SK-N-SH treated with all-trans-retinoic acid at 6 μM for 48 hours (cell line): ENCODE data around the gene BLOC1S6.

Source experiments
- ATAC-seq: fragments of 200-7000 bp; cut with Tn5 transposase; 3 replicates; pipeline ENCODE4 v1.9.1; 2020; ENCODE audit warnings: mild to moderate bottlenecking, moderate library complexity
- CSDC2 ChIP-seq: fragments of 250-450 bp; sonication (Bioruptor Pico); IDR thresholded peaks from 2 replicates; pipeline ENCODE4 v1.5.0; 2020; ENCODE audit warnings: mild to moderate bottlenecking, moderate library complexity
- CSRNP3 ChIP-seq: fragments of 250-450 bp; sonication (Bioruptor Pico); IDR thresholded peaks from 2 replicates; pipeline ENCODE4 v1.5.1; 2021; ENCODE audit warnings: mild to moderate bottlenecking, moderate library complexity
- ESRRG ChIP-seq: fragments of 250-450 bp; sonication (Bioruptor Pico); IDR thresholded peaks from 2 replicates; pipeline ENCODE4 v1.6.1; 2021; ENCODE audit warnings: mild to moderate bottlenecking
- GLIS3 ChIP-seq: fragments of 250-450 bp; sonication (Bioruptor Pico); IDR thresholded peaks from 2 replicates; pipeline ENCODE4 v1.5.0; 2020; ENCODE audit warnings: mild to moderate bottlenecking, moderate library complexity
- ISL1 ChIP-seq: fragments of 250-450 bp; sonication (Bioruptor Pico); IDR thresholded peaks from 2 replicates; pipeline ENCODE4 v2.1.2; 2022; ENCODE audit warnings: mild to moderate bottlenecking, moderate library complexity
- RARB ChIP-seq: fragments of 250-450 bp; sonication (Bioruptor Pico); IDR thresholded peaks from 2 replicates; pipeline ENCODE4 v1.8.0; 2021; ENCODE audit warnings: mild to moderate bottlenecking, moderate library complexity
- SNAI2 ChIP-seq: fragments of 250-450 bp; sonication (Bioruptor Pico); IDR thresholded peaks from 2 replicates; pipeline ENCODE4 v1.5.0; 2020; ENCODE audit warnings: mild to moderate bottlenecking, moderate library complexity
- TOX ChIP-seq: fragments of 250-450 bp; sonication (Bioruptor Pico); IDR thresholded peaks from 2 replicates; pipeline ENCODE4 v1.8.0; 2021; ENCODE audit warnings: mild to moderate bottlenecking, moderate library complexity, borderline replicate concordance
- ZFP3 ChIP-seq: fragments of 250-450 bp; sonication (Bioruptor Pico); IDR thresholded peaks from 2 replicates; pipeline ENCODE4 v1.5.0; 2020; ENCODE audit warnings: mild to moderate bottlenecking, moderate library complexity
- ZFP30 ChIP-seq: fragments of 450-650 bp; formaldehyde crosslinking; IDR thresholded peaks from 2 replicates; pipeline ENCODE4 v1.5.0; 2022; ENCODE audit warnings: mild to moderate bottlenecking, moderate library complexity
- ZNF565 ChIP-seq: fragments of 450-650 bp; formaldehyde crosslinking; conservative IDR thresholded peaks from 2 replicates; pipeline ENCODE4 v1.5.0; 2020; ENCODE audit warnings: low read depth, mild to moderate bottlenecking, moderate library complexity
- ZNF8 ChIP-seq: fragments of 450-650 bp; formaldehyde crosslinking; IDR thresholded peaks from 2 replicates; pipeline ENCODE4 v1.5.0; 2020; ENCODE audit warnings: mild to moderate bottlenecking, moderate library complexity

Gene BLOC1S6

DNA sequence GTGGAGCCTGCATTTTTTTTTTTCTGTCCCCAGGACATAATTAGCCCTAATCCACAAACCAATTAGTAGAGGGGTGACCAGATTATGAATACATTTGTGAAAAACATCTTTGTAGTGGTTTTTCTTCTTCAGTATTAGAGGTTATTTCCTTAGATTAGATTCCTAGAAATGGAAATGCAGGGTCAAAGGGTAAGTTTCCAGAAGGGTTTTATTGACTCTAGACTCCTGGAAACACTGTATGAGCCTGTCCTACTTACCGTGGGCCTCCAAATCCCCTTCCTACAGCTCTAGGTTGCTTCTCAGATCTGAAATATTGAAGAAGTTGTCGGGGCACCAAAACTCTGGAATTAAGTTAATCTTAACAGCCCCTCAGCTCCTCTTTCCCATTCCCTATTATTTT is 70.1 kb downstream of the BLOC1S6 start:
- no peak for TF ChIP-seq GLIS3 (CRISPR knock-in tag)
- TF ChIP-seq, all 23 proteins: peak for 0
- no peak for ATAC-seq

DNA sequence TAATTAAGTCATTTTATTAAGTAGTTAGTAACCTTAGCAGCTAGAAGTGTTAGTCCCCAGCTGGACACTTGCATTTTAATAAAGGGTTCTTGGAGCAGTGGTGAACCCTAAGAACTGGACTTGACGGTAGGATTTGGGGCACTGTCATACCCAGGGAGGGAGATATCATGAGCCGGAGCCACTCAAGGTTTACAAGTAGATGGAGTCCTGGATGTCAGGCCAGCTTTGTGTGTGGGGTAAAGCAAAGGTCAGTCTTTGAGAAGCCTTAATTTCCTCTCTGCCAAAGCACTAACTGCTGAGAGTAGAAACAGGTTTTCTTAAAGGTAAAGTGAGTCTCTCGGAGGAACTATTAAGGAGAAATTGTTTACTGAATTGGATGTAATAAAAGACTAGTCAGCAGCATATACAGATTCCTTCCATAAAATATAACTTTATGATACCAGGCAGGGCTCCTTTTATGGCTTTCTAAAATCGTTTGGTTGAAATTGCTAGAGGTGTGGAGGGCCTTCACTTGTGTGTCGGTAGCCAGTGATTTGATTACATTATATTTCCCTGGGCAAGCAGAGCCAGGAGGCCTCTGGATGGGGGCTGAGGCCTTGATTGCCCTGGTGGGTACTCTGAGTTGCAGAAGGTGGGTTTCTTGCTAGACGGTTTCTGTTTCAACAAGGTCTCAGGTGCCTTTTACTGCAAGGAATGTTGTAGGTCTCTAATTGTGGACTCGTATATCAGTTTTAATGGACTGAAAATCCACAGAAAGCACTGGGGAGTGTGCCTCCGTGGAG is 70.8 kb downstream of the BLOC1S6 start:
- no peak for ATAC-seq
- TF ChIP-seq ESRRG: no peak
- no peak for TF ChIP-seq ZFP30
- no peak for TF ChIP-seq RARB
- TF ChIP-seq ZNF565 (CRISPR knock-in tag): no peak
- no peak for TF ChIP-seq ZFP3 (CRISPR knock-in tag)
- TF ChIP-seq ZNF8 (CRISPR knock-in tag): no peak
- no peak for TF ChIP-seq CSRNP3 (CRISPR knock-in tag)
- TF ChIP-seq TOX (CRISPR knock-in tag): no peak
- TF ChIP-seq ISL1 (CRISPR knock-in tag): no peak
- no peak for TF ChIP-seq CSDC2 (CRISPR knock-in tag)
- TF ChIP-seq SNAI2 (CRISPR knock-in tag): no peak
